Liver (tissue), 3 donors: Measurements from ENCODE around the gene PLXNA2.

Experiments used
- ATF3 ChIP-seq: IDR thresholded peaks from 2 replicates; pipeline ENCODE4 v1.6.1; 2016; ENCODE audit warnings: antibody characterized with exemption
- CTCF ChIP-seq: fragments of 150-350 bp; IDR thresholded peaks from 2 replicates; pipeline ENCODE4 v1.5.1; 2017; ENCODE audit warnings: improper control_type of control experiment, low read depth, low read length; ENCODE audit not compliant: missing input control
- EGR1 ChIP-seq, 2 donors: IDR thresholded peaks; 2 replicates each; pipeline ENCODE4 v1.6.1; 2016 to 2018; ENCODE audit warnings: antibody characterized with exemption in 2 of 2, low read depth in 2 of 2
- FOXA1 ChIP-seq: IDR thresholded peaks from 2 replicates; pipeline ENCODE4 v1.6.1; 2016; ENCODE audit warnings: antibody characterized with exemption
- GABPA ChIP-seq, 2 donors: IDR thresholded peaks in 1 of 2; conservative IDR thresholded peaks in 1 of 2; 2 replicates each; pipeline ENCODE4 v1.6.1; 2016; ENCODE audit warnings: antibody characterized with exemption in 2 of 2, mild to moderate bottlenecking in 1 of 2, moderate library complexity in 1 of 2
- HNF4G ChIP-seq: IDR thresholded peaks from 2 replicates; pipeline ENCODE4 v1.6.1; 2016; ENCODE audit warnings: antibody characterized with exemption
- JUND ChIP-seq, 2 donors: IDR thresholded peaks; 2 replicates each; pipeline ENCODE4 v1.6.1; 2016; ENCODE audit warnings: antibody characterized with exemption in 2 of 2
- RAD21 ChIP-seq, 2 donors: IDR thresholded peaks; 2 replicates each; pipeline ENCODE4 v1.6.1; 2016; ENCODE audit warnings: antibody characterized with exemption in 2 of 2, mild to moderate bottlenecking in 2 of 2
- RXRA ChIP-seq, 2 donors: IDR thresholded peaks; 2 replicates each; pipeline ENCODE4 v1.6.1; 2017 to 2018; ENCODE audit warnings: antibody characterized with exemption in 2 of 2, mild to moderate bottlenecking in 1 of 2
- SP1 ChIP-seq: IDR thresholded peaks from 2 replicates; pipeline ENCODE4 v1.6.1; 2018; ENCODE audit warnings: antibody characterized with exemption, mild to moderate bottlenecking
- TAF1 ChIP-seq: conservative IDR thresholded peaks from 2 replicates; pipeline ENCODE4 v1.6.1; 2016; ENCODE audit warnings: antibody characterized with exemption, mild to moderate bottlenecking
- TF ChIP-seq, protein P1 (sequence below): IDR thresholded peaks from 2 replicates; pipeline ENCODE4 v1.6.1; 2016; ENCODE audit warnings: antibody characterized with exemption
- TF ChIP-seq, protein P2 (sequence below): IDR thresholded peaks from 2 replicates; pipeline ENCODE4 v1.6.1; 2016; ENCODE audit warnings: antibody characterized with exemption, mild to moderate bottlenecking
- TF ChIP-seq, protein P3 (sequence below): IDR thresholded peaks from 2 replicates; pipeline ENCODE4 v1.6.1; 2016; ENCODE audit warnings: antibody characterized with exemption
- donor health status: healthy.
- donor health status: healthy.

- TF ChIP-seq RAD21 (IDR thresholded peaks at IDR 0.05) = no peak
- no peak for TF ChIP-seq CTCF
- TF ChIP-seq, protein P1, sequence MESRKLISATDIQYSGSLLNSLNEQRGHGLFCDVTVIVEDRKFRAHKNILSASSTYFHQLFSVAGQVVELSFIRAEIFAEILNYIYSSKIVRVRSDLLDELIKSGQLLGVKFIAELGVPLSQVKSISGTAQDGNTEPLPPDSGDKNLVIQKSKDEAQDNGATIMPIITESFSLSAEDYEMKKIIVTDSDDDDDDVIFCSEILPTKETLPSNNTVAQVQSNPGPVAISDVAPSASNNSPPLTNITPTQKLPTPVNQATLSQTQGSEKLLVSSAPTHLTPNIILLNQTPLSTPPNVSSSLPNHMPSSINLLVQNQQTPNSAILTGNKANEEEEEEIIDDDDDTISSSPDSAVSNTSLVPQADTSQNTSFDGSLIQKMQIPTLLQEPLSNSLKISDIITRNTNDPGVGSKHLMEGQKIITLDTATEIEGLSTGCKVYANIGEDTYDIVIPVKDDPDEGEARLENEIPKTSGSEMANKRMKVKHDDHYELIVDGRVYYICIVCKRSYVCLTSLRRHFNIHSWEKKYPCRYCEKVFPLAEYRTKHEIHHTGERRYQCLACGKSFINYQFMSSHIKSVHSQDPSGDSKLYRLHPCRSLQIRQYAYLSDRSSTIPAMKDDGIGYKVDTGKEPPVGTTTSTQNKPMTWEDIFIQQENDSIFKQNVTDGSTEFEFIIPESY = no peak
- TF ChIP-seq, protein P2, sequence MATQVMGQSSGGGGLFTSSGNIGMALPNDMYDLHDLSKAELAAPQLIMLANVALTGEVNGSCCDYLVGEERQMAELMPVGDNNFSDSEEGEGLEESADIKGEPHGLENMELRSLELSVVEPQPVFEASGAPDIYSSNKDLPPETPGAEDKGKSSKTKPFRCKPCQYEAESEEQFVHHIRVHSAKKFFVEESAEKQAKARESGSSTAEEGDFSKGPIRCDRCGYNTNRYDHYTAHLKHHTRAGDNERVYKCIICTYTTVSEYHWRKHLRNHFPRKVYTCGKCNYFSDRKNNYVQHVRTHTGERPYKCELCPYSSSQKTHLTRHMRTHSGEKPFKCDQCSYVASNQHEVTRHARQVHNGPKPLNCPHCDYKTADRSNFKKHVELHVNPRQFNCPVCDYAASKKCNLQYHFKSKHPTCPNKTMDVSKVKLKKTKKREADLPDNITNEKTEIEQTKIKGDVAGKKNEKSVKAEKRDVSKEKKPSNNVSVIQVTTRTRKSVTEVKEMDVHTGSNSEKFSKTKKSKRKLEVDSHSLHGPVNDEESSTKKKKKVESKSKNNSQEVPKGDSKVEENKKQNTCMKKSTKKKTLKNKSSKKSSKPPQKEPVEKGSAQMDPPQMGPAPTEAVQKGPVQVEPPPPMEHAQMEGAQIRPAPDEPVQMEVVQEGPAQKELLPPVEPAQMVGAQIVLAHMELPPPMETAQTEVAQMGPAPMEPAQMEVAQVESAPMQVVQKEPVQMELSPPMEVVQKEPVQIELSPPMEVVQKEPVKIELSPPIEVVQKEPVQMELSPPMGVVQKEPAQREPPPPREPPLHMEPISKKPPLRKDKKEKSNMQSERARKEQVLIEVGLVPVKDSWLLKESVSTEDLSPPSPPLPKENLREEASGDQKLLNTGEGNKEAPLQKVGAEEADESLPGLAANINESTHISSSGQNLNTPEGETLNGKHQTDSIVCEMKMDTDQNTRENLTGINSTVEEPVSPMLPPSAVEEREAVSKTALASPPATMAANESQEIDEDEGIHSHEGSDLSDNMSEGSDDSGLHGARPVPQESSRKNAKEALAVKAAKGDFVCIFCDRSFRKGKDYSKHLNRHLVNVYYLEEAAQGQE = no peak
- TF ChIP-seq HNF4G = no peak
- no peak for TF ChIP-seq GABPA (IDR thresholded peaks at IDR 0.05 in 1 of 2, conservative IDR thresholded peaks at IDR 0.05 in 1 of 2)
- no peak for TF ChIP-seq JUND (IDR thresholded peaks at IDR 0.05)
- TF ChIP-seq RXRA (IDR thresholded peaks at IDR 0.05) = no peak
- TF ChIP-seq, protein P3, sequence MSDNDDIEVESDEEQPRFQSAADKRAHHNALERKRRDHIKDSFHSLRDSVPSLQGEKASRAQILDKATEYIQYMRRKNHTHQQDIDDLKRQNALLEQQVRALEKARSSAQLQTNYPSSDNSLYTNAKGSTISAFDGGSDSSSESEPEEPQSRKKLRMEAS = no peak
- no peak for TF ChIP-seq SP1
- TF ChIP-seq TAF1 = no peak
- TF ChIP-seq ATF3 = no peak
- no peak for TF ChIP-seq EGR1 (IDR thresholded peaks at IDR 0.05; ENCODE audit: low read depth in 2 of 2)
- TF ChIP-seq FOXA1 = no peak
Measured at GRCh38 chr1:208232662-208233038, 11.5 kb downstream of the PLXNA2 start.
